Pancreas (tissue), 10 donors: ENCODE data around the gene KSR2. TPM values are rescaled to one million over a fixed set of nuclear protein-coding genes. Genes with fewer than 3 reads are reported as not detected.

Experiments used
- ATAC-seq, 4 donors: fragments of 200-7000 bp; cut with Tn5 transposase; one replicate each; pipeline versions ENCODE4 v1.8.0 to v1.9.1; 2020; ENCODE audit warnings: mild to moderate bottlenecking in 4 of 4, moderate library complexity in 4 of 4
- DNase-seq, 6 donors: peaks; one replicate each; pipeline ENCODE4 v3.0.0-alpha.2; 2020
- FAIRE-seq: peaks from 2 replicates; lab custom pipeline; 2012; peaks lifted over from hg19 to GRCh38; lab: Jason Lieb, UNC
- H3K27ac ChIP-seq, 4 donors: fragments of 200-600 bp; sonication (generic); 1 replicate in 3 of 4; 2 replicates in 1 of 4; pipeline versions ENCODE4 v1.5.0 to v1.8.0; 2020
- H3K27me3 ChIP-seq, 4 donors: fragments of 200-600 bp; one replicate each; pipeline ENCODE4 v1.8.0; 2021
- H3K36me3 ChIP-seq, 3 donors: fragments of 200-600 bp; sonication (generic) in 1 of 3; one replicate each; pipeline versions ENCODE4 v1.5.0 to v1.8.0; 2020 to 2021
- H3K4me1 ChIP-seq, 3 donors: fragments of 200-600 bp; one replicate each; pipeline ENCODE4 v1.8.0; 2021
- H3K4me3 ChIP-seq, 4 donors: fragments of 200-600 bp; sonication (generic) in 2 of 4; one replicate each; pipeline versions ENCODE4 v1.5.0 to v1.8.0; 2020 to 2021
- H3K9me3 ChIP-seq, 4 donors: fragments of 200-600 bp; one replicate each; pipeline ENCODE4 v1.8.0; 2021
- WGBS, 2 donors: extraction: QIAGEN DNeasy Blood & Tissue Kit; methylation state at CpG; one replicate each; pipeline ENCODE4 v1.1.7; 2013; 5-methylcytosine and 5-hydroxymethylcytosine counted together
- intact Hi-C, 3 donors: fragments of 100-400 bp; cut with DNase I; formaldehyde crosslinking; loops; one replicate each; pipeline versions ENCODE4 v1.11.1 to v1.14.2; 2022
- polyA plus RNA-seq, 2 donors: library from polyadenylated mRNA; stranded (reverse); fragments of 200-250 nt; gene quantifications; one replicate each; pipeline ENCODE4 v1.2.3, GENCODE V29; 2013
- total RNA-seq, 6 donors: library from RNA; stranded (reverse); fragmentation: NEBNext Ultra II Directional in 4 of 6; extraction: Animal tissue kit (Norgen Biotek cat#: 25700) in 4 of 6; gene quantifications; one replicate each; pipeline versions ENCODE4 v1.2.1 to v1.2.4, GENCODE V29; 2021 to 2023
- TF ChIP-seq, protein P1 (sequence below), 4 donors: fragments of 200-600 bp; sonication (generic) in 3 of 4; IDR thresholded peaks; one replicate each; pipeline versions ENCODE4 v1.5.0 to v1.8.0; 2021; ENCODE audit warnings: antibody characterized with exemption in 4 of 4
- donor health status: healthy with polysubstance abuse.
- donor health status: DM: no; HTN: no; CAD: no; lungs with moderate emphysema.
- donor health status: DM: no; HTN: no; CAD: no.
- donor health status: control.
- donor health status: control.
- donor health status: Bipolar disorder and iron deficiency.
- donor health status: DM: yes; HTN: yes; CAD: no.
- donor health status: DM: no; HTN: no; CAD: no.
- donor health status: DM: no; HTN: no; CAD: no.
- donor health status: DM: yes; HTN: yes; CAD: no.

The KSR2 gene
- total and polyA plus RNA-seq, 8 donors = 0.68 to 1.8 (median 1.3) TPM

DNA sequence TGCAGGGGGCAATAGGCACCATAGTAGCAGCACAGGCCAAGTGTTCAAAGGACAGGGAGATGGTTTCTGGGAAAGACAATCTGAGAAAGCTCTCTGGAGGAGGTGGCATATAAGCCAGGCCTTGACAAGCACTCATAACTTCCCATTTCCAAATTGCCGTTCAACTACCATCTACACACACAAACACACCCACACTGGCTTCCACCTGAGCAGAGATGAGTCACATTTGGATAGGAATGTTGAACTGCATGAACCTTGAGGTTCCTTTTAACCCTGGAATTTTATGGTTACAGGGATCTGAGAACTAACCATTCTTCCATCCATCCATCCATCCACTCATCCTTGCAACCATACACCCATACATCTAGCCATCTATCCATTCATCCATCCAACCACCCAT, 86.6 kb downstream of the KSR2 start:
- no peak for DNase-seq
- H3K4me1 ChIP-seq = no peaks in the 10 kb centered on the region
- intact Hi-C loops = no loop called here

DNA sequence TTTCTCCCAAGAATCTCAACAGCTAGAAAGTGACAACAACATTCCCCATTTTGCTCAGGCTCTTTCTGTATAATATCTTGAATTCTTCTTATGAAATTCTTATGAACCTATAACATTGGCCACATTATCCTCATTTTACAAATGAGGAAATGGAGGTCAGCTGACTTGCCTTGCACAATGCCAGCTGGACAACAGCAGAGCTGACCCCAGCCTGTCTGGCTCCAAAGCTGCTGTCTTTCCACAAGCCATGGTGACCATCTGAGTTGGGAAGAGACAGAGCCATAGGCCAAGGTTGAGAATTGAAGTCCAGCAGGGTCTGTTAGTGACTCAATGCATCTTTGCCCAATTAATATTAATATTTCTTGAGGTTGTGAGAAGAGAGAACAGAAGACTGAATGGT, 87.3 kb downstream of the KSR2 start:
- H3K36me3 ChIP-seq = no peaks in the 10 kb centered on the region
- H3K27ac ChIP-seq = no peak overlapping the region
- intact Hi-C loops = no loop called here
- H3K4me1 ChIP-seq = no peaks in the 10 kb centered on the region
- FAIRE-seq = no peak
- no peak for DNase-seq
- peak in 1 of 4 donors; percentile 16 for ATAC-seq
- H3K4me3 ChIP-seq = no peak overlapping the region
- no peaks in the 10 kb centered on the region for H3K9me3 ChIP-seq
- H3K27me3 ChIP-seq = no peaks in the 10 kb centered on the region
- TF ChIP-seq, protein P1, sequence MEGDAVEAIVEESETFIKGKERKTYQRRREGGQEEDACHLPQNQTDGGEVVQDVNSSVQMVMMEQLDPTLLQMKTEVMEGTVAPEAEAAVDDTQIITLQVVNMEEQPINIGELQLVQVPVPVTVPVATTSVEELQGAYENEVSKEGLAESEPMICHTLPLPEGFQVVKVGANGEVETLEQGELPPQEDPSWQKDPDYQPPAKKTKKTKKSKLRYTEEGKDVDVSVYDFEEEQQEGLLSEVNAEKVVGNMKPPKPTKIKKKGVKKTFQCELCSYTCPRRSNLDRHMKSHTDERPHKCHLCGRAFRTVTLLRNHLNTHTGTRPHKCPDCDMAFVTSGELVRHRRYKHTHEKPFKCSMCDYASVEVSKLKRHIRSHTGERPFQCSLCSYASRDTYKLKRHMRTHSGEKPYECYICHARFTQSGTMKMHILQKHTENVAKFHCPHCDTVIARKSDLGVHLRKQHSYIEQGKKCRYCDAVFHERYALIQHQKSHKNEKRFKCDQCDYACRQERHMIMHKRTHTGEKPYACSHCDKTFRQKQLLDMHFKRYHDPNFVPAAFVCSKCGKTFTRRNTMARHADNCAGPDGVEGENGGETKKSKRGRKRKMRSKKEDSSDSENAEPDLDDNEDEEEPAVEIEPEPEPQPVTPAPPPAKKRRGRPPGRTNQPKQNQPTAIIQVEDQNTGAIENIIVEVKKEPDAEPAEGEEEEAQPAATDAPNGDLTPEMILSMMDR (IDR thresholded peaks at IDR 0.05) = no peak

More for the DNA sequence above, 86.6 kb downstream of the KSR2 start:
- H3K4me3 ChIP-seq = no peak overlapping the region
- FAIRE-seq (no peak), ATAC-seq (no peak)
- H3K9me3 ChIP-seq = no peaks in the 10 kb centered on the region
- WGBS, 2 donors = 91 to 93% methylated on average over 1 of the region's 1 CpG
- no peaks in the 10 kb centered on the region for H3K36me3 ChIP-seq
- TF ChIP-seq, protein P1 (IDR thresholded peaks at IDR 0.05) = no peak
- no peaks in the 10 kb centered on the region for H3K27me3 ChIP-seq
- no peak overlapping the region for H3K27ac ChIP-seq

DNA sequence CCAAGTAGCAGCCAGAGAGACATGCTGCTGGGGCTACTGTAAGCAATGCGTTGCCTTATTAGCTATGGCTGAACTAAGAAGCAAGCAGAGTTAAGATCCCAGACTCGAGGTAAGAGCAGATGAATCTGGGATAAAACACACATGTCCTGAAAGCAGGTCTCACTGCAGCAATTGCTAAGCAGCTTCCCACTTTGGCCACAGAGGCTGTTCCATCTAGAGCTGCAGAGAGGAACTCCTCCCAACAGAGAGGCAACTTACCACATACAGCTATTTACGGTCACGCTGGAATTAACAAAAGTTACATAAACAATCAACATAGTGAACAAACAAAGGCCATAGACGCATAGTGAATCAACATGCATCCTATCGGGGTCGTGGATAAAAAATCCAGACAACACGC, 90.2 kb downstream of the KSR2 start:
- no peaks in the 10 kb centered on the region for H3K36me3 ChIP-seq
- no peak overlapping the region for H3K27ac ChIP-seq
- H3K4me3 ChIP-seq = no peak overlapping the region
- TF ChIP-seq, protein P1 (IDR thresholded peaks at IDR 0.05) = no peak
- no peak for DNase-seq
- FAIRE-seq = no peak
- ATAC-seq = no peak
- H3K9me3 ChIP-seq = no peaks in the 10 kb centered on the region
- H3K4me1 ChIP-seq = no peaks in the 10 kb centered on the region
- WGBS, 2 donors = 43 to 45% methylated on average over 8 of the region's 8 CpGs
- intact Hi-C loops = loop anchor here in 1 of 3 donors (10.0 kb wide), 2 partner anchors 156 to 496 kb away; partner anchors contain the start of genes SUDS3 and TAOK3
- H3K27me3 ChIP-seq = no peaks in the 10 kb centered on the region

DNA sequence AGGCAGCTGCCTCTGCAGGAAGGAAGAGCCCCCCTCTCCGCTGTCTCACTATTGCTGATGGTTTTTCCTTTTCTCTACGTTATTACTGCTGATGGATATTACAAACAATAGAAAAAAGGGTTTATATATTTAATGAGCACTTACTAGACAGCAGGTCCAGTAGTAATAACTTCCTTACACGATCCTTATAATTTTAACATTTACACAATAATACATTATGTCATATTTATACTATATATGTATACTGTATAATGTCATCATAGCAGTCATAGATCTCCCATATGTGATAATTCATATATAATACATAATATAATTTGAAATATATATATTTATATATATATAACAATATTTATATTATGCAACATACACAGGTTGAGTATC, 92.4 kb downstream of the KSR2 start:
- no peaks in the 10 kb centered on the region for H3K9me3 ChIP-seq
- no peaks in the 10 kb centered on the region for H3K27me3 ChIP-seq
- H3K27ac ChIP-seq = no peak overlapping the region
- H3K36me3 ChIP-seq = no peaks in the 10 kb centered on the region
- H3K4me1 ChIP-seq = no peaks in the 10 kb centered on the region
- H3K4me3 ChIP-seq = no peak overlapping the region
- intact Hi-C loops = loop anchor here in 1 of 3 donors (10.0 kb wide), 2 partner anchors 158 to 498 kb away; partner anchors contain the start of genes SUDS3 and TAOK3
- ATAC-seq (no peak), DNase-seq (no peak), FAIRE-seq (no peak)
- 84 to 85% methylated on average over 3 of the region's 3 CpGs for WGBS, 2 donors
- TF ChIP-seq, protein P1 (IDR thresholded peaks at IDR 0.05) = no peak

DNA sequence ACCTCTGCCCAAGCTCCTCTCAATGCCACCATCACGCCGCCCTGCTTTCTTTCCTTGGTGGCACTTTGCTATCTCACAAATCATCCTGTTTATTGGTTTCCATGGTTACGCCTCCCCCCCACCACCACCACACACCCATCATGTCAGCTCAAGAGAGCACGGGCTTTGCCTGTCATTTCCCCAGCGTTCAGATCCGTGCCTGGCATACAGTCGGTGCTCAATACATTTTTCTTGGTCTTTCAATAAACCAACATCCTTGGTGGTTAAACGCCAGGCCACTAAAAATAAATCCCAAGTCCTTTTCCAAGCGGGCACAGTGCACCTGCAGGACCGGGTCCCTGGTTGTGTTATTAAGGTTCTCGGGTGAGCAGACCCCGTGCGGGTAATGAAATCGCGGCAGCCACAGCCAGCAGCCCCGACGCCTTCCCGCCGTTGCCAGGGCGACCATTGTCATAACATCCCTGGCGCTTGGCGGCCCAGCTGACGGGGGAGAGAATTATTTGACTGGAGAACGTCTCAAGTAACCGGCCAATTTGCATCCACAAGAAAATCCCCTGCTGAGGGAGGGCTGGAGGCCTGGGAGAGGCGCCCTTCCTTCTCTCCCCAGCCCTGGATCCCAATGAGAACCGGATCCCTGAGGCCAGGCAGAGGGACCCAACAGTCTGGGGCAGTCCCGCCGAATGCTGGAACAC, 92.9 kb downstream of the KSR2 start:
- intact Hi-C loops = loop anchor here in 1 of 3 donors (10.0 kb wide), 2 partner anchors 159 to 499 kb away; partner anchors contain the start of genes SUDS3 and TAOK3
- H3K4me1 ChIP-seq = no peaks in the 10 kb centered on the region
- no peaks in the 10 kb centered on the region for H3K36me3 ChIP-seq
- no peaks in the 10 kb centered on the region for H3K27me3 ChIP-seq
- FAIRE-seq = no peak
- DNase-seq = no peak
- H3K27ac ChIP-seq = no peak overlapping the region
- H3K9me3 ChIP-seq = no peaks in the 10 kb centered on the region
- TF ChIP-seq, protein P1 (IDR thresholded peaks at IDR 0.05) = no peak
- 65 to 67% methylated on average over 29 of the region's 29 CpGs for WGBS, 2 donors
- no peak overlapping the region for H3K4me3 ChIP-seq
- ATAC-seq = peak in 2 of 4 donors; percentile 28 to 34
